Nephron progenitor cell (in vitro differentiated cells): Measurements from ENCODE around the gene APOBR.

Experiments used
- DNase-seq: peaks from one replicate; pipeline ENCODE4 v3.0.0; 2021
- H3K27ac Mint-ChIP-seq: 2 replicates; pipeline ENCODE4 v1.8.0; 2021; ENCODE audit warnings: mild to moderate bottlenecking, moderate library complexity, mixed read lengths
- H3K27me3 Mint-ChIP-seq: 2 replicates; pipeline ENCODE4 v1.8.0; 2021; ENCODE audit warnings: mild to moderate bottlenecking, low read depth, mixed read lengths; ENCODE audit not compliant: poor library complexity
- H3K36me3 Mint-ChIP-seq: 2 replicates; pipeline ENCODE4 v1.8.0; 2021; ENCODE audit warnings: low read depth, mixed read lengths
- H3K4me1 Mint-ChIP-seq: 2 replicates; pipeline ENCODE4 v1.8.0; 2021; ENCODE audit warnings: mixed read lengths
- H3K4me3 Mint-ChIP-seq: 2 replicates; pipeline ENCODE4 v1.8.0; 2021; ENCODE audit warnings: mild to moderate bottlenecking, moderate library complexity, mixed read lengths
- H3K9me3 Mint-ChIP-seq: 2 replicates; pipeline ENCODE4 v1.8.0; 2021; ENCODE audit warnings: mild to moderate bottlenecking, moderate library complexity, mixed read lengths
- CTCF ChIP-seq: fragments of 200-600 bp; sonication (generic); IDR thresholded peaks from 2 replicates; pipeline ENCODE4 v1.5.0; 2021; ENCODE audit warnings: antibody characterized with exemption

The APOBR gene

GRCh38 chr16:28502290-28502689, 7.8 kb downstream of the APOBR start:
- H3K27me3 Mint-ChIP-seq: peaks cover 28% of the 10 kb centered on the region
- no peaks in the 10 kb centered on the region for H3K36me3 Mint-ChIP-seq
- H3K9me3 Mint-ChIP-seq: no peaks in the 10 kb centered on the region
- H3K27ac Mint-ChIP-seq: no peak overlapping the region
- no peak overlapping the region for H3K4me3 Mint-ChIP-seq
- peaks cover 5% of the 10 kb centered on the region for H3K4me1 Mint-ChIP-seq
- no peak for DNase-seq
- TF ChIP-seq CTCF: no peak

- TF ChIP-seq CTCF: no peak
- no peak for DNase-seq
- no peaks in the 10 kb centered on the region for H3K9me3 Mint-ChIP-seq
- peaks cover 24% of the 10 kb centered on the region for H3K27me3 Mint-ChIP-seq
- H3K4me1 Mint-ChIP-seq: peaks cover 5% of the 10 kb centered on the region
- H3K36me3 Mint-ChIP-seq: no peaks in the 10 kb centered on the region
- H3K4me3 Mint-ChIP-seq: no peak overlapping the region
- no peak overlapping the region for H3K27ac Mint-ChIP-seq
These were observed 9.2 kb downstream of the APOBR start for GRCh38 chr16:28503470-28504259.

GRCh38 chr16:28504707-28505404, 10.4 kb downstream of the APOBR start:
- Mint-ChIP-seq H3K36me3 (no peaks in the 10 kb centered on the region), H3K9me3 (no peaks in the 10 kb centered on the region), H3K27me3 (peaks cover 24% of the 10 kb centered on the region), H3K4me1 (peaks cover 3% of the 10 kb centered on the region), H3K27ac (no peak overlapping the region), H3K4me3 (no peak overlapping the region)
- DNase-seq: no peak
- TF ChIP-seq CTCF: no peak

- no peak for TF ChIP-seq CTCF
- no peaks in the 10 kb centered on the region for H3K9me3 Mint-ChIP-seq
- H3K27ac Mint-ChIP-seq: peak overlapping the region; percentile 76
- no peaks in the 10 kb centered on the region for H3K4me1 Mint-ChIP-seq
- no peak overlapping the region for H3K4me3 Mint-ChIP-seq
- H3K27me3 Mint-ChIP-seq: peaks cover 23% of the 10 kb centered on the region
- H3K36me3 Mint-ChIP-seq: no peaks in the 10 kb centered on the region
- no peak for DNase-seq
These were observed 11.2 kb downstream of the APOBR start for GRCh38 chr16:28505489-28506137.

GRCh38 chr16:28511031-28511430, 16.6 kb downstream of the APOBR start:
- no peak for TF ChIP-seq CTCF
- Mint-ChIP-seq H3K27me3 (peaks cover 13% of the 10 kb centered on the region), H3K27ac (no peak overlapping the region), H3K9me3 (no peaks in the 10 kb centered on the region), H3K36me3 (no peaks in the 10 kb centered on the region), H3K4me1 (no peaks in the 10 kb centered on the region), H3K4me3 (no peak overlapping the region)
- no peak for DNase-seq
